HepG2 (cell line): ENCODE measurements around the gene ARIH2. TPM values are rescaled to one million over a fixed set of nuclear protein-coding genes. Genes with fewer than 3 reads are reported as not detected.
A peak's percentile ranks its signal among the peaks of the same experiment; 100 is the strongest.

Experiments used
- CCAR2 ChIP-seq: fragments of 200-400 bp; formaldehyde crosslinking; optimal IDR thresholded peaks from 2 replicates; pipeline ENCODE3; 2018; ENCODE audit warnings: low read depth, mild to moderate bottlenecking, low read length, moderate library complexity
- FOXP1 ChIP-seq, 2 experiments: fragments of 450-650 bp in 1 of 2; IDR thresholded peaks; 2 replicates each; pipeline ENCODE4 v1.6.1; 2017 to 2018; ENCODE audit warnings: antibody characterized with exemption in 1 of 2
- HBP1 ChIP-seq: IDR thresholded peaks from 2 replicates; pipeline ENCODE4 v1.6.1; 2016; ENCODE audit warnings: low read depth, control low read depth
- IKZF1 ChIP-seq: fragments of 450-650 bp; IDR thresholded peaks from 2 replicates; pipeline ENCODE4 v1.7.1; 2016
- IRF2 ChIP-seq: IDR thresholded peaks from 2 replicates; pipeline ENCODE4 v1.6.1; 2018; ENCODE audit warnings: missing genetic modification reagents, missing compliant biosample characterization
- IRX3 ChIP-seq: sonication (generic); formaldehyde crosslinking; IDR thresholded peaks from 2 replicates; pipeline ENCODE4 v1.8.1; 2023; ENCODE audit warnings: mild to moderate bottlenecking, low read depth, missing genetic modification reagents, borderline replicate concordance
- KDM5A ChIP-seq: fragments of 200-600 bp; sonication (generic); IDR thresholded peaks from 2 replicates; pipeline ENCODE4 v1.7.0; 2018; ENCODE audit warnings: antibody characterized with exemption, mild to moderate bottlenecking, low read length, borderline replicate concordance
- MAZ ChIP-seq, 2 experiments: sonication (generic) in 1 of 2; formaldehyde crosslinking in 1 of 2; IDR thresholded peaks; 2 replicates each; pipeline versions ENCODE4 v1.5.0 to v1.6.1; 2012 to 2020; ENCODE audit warnings: low read depth in 2 of 2, mild to moderate bottlenecking in 2 of 2, borderline replicate concordance in 1 of 2, improper control_type of control experiment in 1 of 2, low read length in 1 of 2, missing genetic modification reagents in 1 of 2, moderate library complexity in 1 of 2
- PRDM15 ChIP-seq: sonication (generic); formaldehyde crosslinking; IDR thresholded peaks from 2 replicates; pipeline ENCODE4 v1.4.0; 2020; ENCODE audit warnings: missing genetic modification reagents
- TFE3 ChIP-seq: IDR thresholded peaks from 2 replicates; pipeline ENCODE4 v1.6.1; 2016
- TMF1 ChIP-seq: sonication (generic); formaldehyde crosslinking; IDR thresholded peaks from 2 replicates; pipeline ENCODE4 v1.8.1; 2022; ENCODE audit warnings: low read depth, missing genetic modification reagents
- ZBTB21 ChIP-seq: sonication (generic); formaldehyde crosslinking; IDR thresholded peaks from 2 replicates; pipeline ENCODE4 v1.4.0; 2020; ENCODE audit warnings: missing genetic modification reagents
- ZBTB37 ChIP-seq: sonication (generic); formaldehyde crosslinking; IDR thresholded peaks from 2 replicates; pipeline ENCODE4 v1.4.0; 2020; ENCODE audit warnings: mild to moderate bottlenecking, missing genetic modification reagents
- ZBTB49 ChIP-seq: sonication (generic); formaldehyde crosslinking; IDR thresholded peaks from 2 replicates; pipeline ENCODE4 v1.4.0; 2020; ENCODE audit warnings: missing genetic modification reagents, borderline replicate concordance
- ZFP1 ChIP-seq: IDR thresholded peaks from 2 replicates; pipeline ENCODE4 v1.6.1; 2016
- ZNF12 ChIP-seq: sonication (generic); formaldehyde crosslinking; IDR thresholded peaks from 2 replicates; pipeline ENCODE4 v1.5.0; 2020; ENCODE audit warnings: missing genetic modification reagents
- ZNF510 ChIP-seq: sonication (generic); formaldehyde crosslinking; IDR thresholded peaks from 2 replicates; pipeline ENCODE4 v1.4.0; 2020; ENCODE audit warnings: low read depth, mild to moderate bottlenecking, missing genetic modification reagents
- ZNF746 ChIP-seq: sonication (generic); formaldehyde crosslinking; IDR thresholded peaks from 2 replicates; pipeline ENCODE4 v1.8.0; 2022; ENCODE audit warnings: mild to moderate bottlenecking, missing genetic modification reagents
- polyA plus RNA-seq, 8 experiments: library from polyadenylated mRNA; depleted of rRNA in 3 of 8; stranded (reverse) in 7 of 8; unstranded in 1 of 8; fragments of >200 nt; fragmentation: Illumina TruSeq in 4 of 8; extraction: Trizol in 4 of 8; gene quantifications; 2 replicates each; pipeline versions ENCODE4 v1.2.1 to v1.2.3, GENCODE V29; 2011 to 2016; ENCODE audit warnings: low read depth in 4 of 8, missing spikeins in 1 of 8, mixed read lengths in 1 of 8; ENCODE audit not compliant: insufficient read depth in 1 of 8
- total RNA-seq, 5 experiments: library from RNA; depleted of rRNA; stranded (reverse); fragments of >200 nt; fragmentation: Illumina TruSeq; extraction: Trizol; gene quantifications; 2 replicates each; pipeline ENCODE4 v1.2.3, GENCODE V29; 2016; ENCODE audit warnings: low read depth in 1 of 5

Gene ARIH2
- total and polyA plus RNA-seq, 2 of the 13 experiments (the other 11 are each of a cell fraction or from before 2014, with no cell fraction given), result 64.8 to 83.3 TPM

- peak; percentile 94 for TF ChIP-seq TFE3
- TF ChIP-seq ZBTB37 (CRISPR knock-in tag), result peak; percentile 42; the same call in 1 of the 2 replicates
- 0 out of 2 replicates have a peak, but pooled peaks have one; percentile 29 for TF ChIP-seq ZNF510 (CRISPR knock-in tag)
- TF ChIP-seq CCAR2, result no peak
- TF ChIP-seq PRDM15, result no peak
- TF ChIP-seq ZNF746 (CRISPR knock-in tag), result no peak
- TF ChIP-seq HBP1, result peak; percentile 20; the same call in 1 of the 2 replicates
- TF ChIP-seq IKZF1, result no peak
- no peak for TF ChIP-seq IRF2 (CRISPR knock-in tag)
- 0 out of 2 replicates have a peak, but pooled peaks have one; percentile 53 for TF ChIP-seq IRX3 (CRISPR knock-in tag)
- peak; percentile 62; the same call in 1 of the 2 replicates for TF ChIP-seq TMF1
- no peak for TF ChIP-seq FOXP1 (IDR thresholded peaks at IDR 0.05)
- no peak; the same call in 1 of the 2 replicates for TF ChIP-seq FOXP1 (CRISPR knock-in tag; IDR thresholded peaks at IDR 0.05)
- TF ChIP-seq MAZ (IDR thresholded peaks at IDR 0.05; ENCODE audit: borderline replicate concordance, low read depth, low read length), result peak; percentile 66; the same call in 1 of the 2 replicates
- peak; percentile 66 for TF ChIP-seq MAZ (CRISPR knock-in tag; IDR thresholded peaks at IDR 0.05; ENCODE audit: low read depth)
- TF ChIP-seq ZBTB21 (CRISPR knock-in tag), result no peak
- TF ChIP-seq KDM5A, result peak; percentile 89
- TF ChIP-seq ZBTB49 (CRISPR knock-in tag), result no peak
- TF ChIP-seq ZFP1, result no peak
- TF ChIP-seq ZNF12, result no peak
These were observed 88.6 kb downstream of the ARIH2 start, which contains the start of gene WDR6 (continued) for GRCh38 chr3:49007068-49007770.
